NCI-H2227 (cell line): ENCODE data around the gene BRSK2.
A peak's percentile ranks its signal among the peaks of the same experiment; 100 is the strongest.
"Not testable (repeated sequence)": the region's sequence is repeated elsewhere in the genome, so short reads cannot be mapped to it uniquely, and the experiment has no call there.

ENCODE experiments used
- DNase-seq: peaks from one replicate; lab custom pipeline; 2025; ENCODE audit not compliant: unreplicated experiment; lab: John Stamatoyannopoulos, UW

BRSK2 gene

GRCh38 chr11:1433568-1433967 is 43.8 kb downstream of the BRSK2 start:
- no peak for DNase-seq

- no peak for DNase-seq
Measured at GRCh38 chr11:1433977-1434640, 44.4 kb downstream of the BRSK2 start.

- not testable (repeated sequence) for DNase-seq
Measured at GRCh38 chr11:1435479-1435819, 45.7 kb downstream of the BRSK2 start.

- DNase-seq, result peak; percentile 61
Measured at GRCh38 chr11:1435820-1436467, 46.2 kb downstream of the BRSK2 start.

- peak; percentile 22 for DNase-seq
Measured at GRCh38 chr11:1436468-1437039, 46.8 kb downstream of the BRSK2 start.

GRCh38 chr11:1437500-1437899 is 47.8 kb downstream of the BRSK2 start:
- peak; percentile 23 for DNase-seq

GRCh38 chr11:1438261-1438966 is 48.7 kb downstream of the BRSK2 start:
- no peak for DNase-seq

GRCh38 chr11:1438967-1439330 is 49.2 kb downstream of the BRSK2 start:
- DNase-seq, result no peak

GRCh38 chr11:1439341-1439740 is 49.6 kb downstream of the BRSK2 start:
- no peak for DNase-seq

GRCh38 chr11:1440066-1440465 is 50.3 kb downstream of the BRSK2 start:
- no peak for DNase-seq

GRCh38 chr11:1440496-1440895 is 50.8 kb downstream of the BRSK2 start:
- DNase-seq, result no peak

- DNase-seq, result peak; percentile 16
Measured at GRCh38 chr11:1442163-1442562, 52.4 kb downstream of the BRSK2 start.

GRCh38 chr11:1442807-1443366 is 53.2 kb downstream of the BRSK2 start:
- no peak for DNase-seq

- no peak for DNase-seq
Measured at GRCh38 chr11:1443737-1444136, 54.0 kb downstream of the BRSK2 start.

- DNase-seq, result no peak
Measured at GRCh38 chr11:1444321-1444720, 54.6 kb downstream of the BRSK2 start.

GRCh38 chr11:1444823-1445422 is 55.2 kb downstream of the BRSK2 start:
- DNase-seq, result no peak

- DNase-seq, result no peak
Measured at GRCh38 chr11:1445741-1446445, 56.2 kb downstream of the BRSK2 start.

- DNase-seq, result no peak
Measured at GRCh38 chr11:1446623-1447022, 56.9 kb downstream of the BRSK2 start.

GRCh38 chr11:1447845-1448825 is 58.4 kb downstream of the BRSK2 start:
- DNase-seq, result no peak

GRCh38 chr11:1448882-1449281 is 59.1 kb downstream of the BRSK2 start:
- no peak for DNase-seq
